H1 (cell line): ENCODE data around the gene DEAF1. TPM values are rescaled to one million over a fixed set of nuclear protein-coding genes. Genes with fewer than 3 reads are reported as not detected.

Experiments used
- ATF2 ChIP-seq: IDR thresholded peaks from 2 replicates; pipeline ENCODE4 v1.6.1; 2012; ENCODE audit warnings: low read length, inconsistent platforms
- CBX8 ChIP-seq: fragments of 300-800, 300-1000 bp; sonication (generic); IDR thresholded peaks from 2 replicates; pipeline ENCODE4 v1.7.1; 2016; ENCODE audit warnings: low read depth, low read length, borderline replicate concordance
- EZH2 ChIP-seq: fragments of 200-600 bp; sonication (generic); IDR thresholded peaks from 2 replicates; pipeline ENCODE4 v1.7.1; 2012; ENCODE audit warnings: low read depth, mild to moderate bottlenecking, moderate library complexity, low read length, inconsistent platforms; ENCODE audit not compliant: severe bottlenecking
- JUND ChIP-seq: IDR thresholded peaks from 2 replicates; pipeline ENCODE4 v1.6.1; 2011; ENCODE audit warnings: mild to moderate bottlenecking, improper control_type of control experiment, low read length
- POLR2AphosphoS5 ChIP-seq: IDR thresholded peaks from 2 replicates; pipeline ENCODE4 v1.6.1; 2011; ENCODE audit warnings: low read depth, low read length
- SP4 ChIP-seq: IDR thresholded peaks from 2 replicates; pipeline ENCODE4 v1.6.1; 2012; ENCODE audit warnings: low read length, inconsistent platforms
- SUZ12 ChIP-seq: fragments of 200-600 bp; sonication (generic); IDR thresholded peaks from 2 replicates; pipeline ENCODE4 v1.6.1; 2012; ENCODE audit warnings: mild to moderate bottlenecking, inconsistent platforms, low read length, moderate library complexity, mixed read lengths
- polyA plus RNA-seq, 7 experiments: library from polyadenylated mRNA; depleted of rRNA in 3 of 7; stranded (reverse) in 5 of 7; unstranded in 2 of 7; fragments of >200 nt in 5 of 7; fragments of 200-250 nt in 2 of 7; gene quantifications; 1 replicate in 5 of 7; 2 replicates in 1 of 7; 4 replicates in 1 of 7; pipeline versions ENCODE4 v1.2.1 to v1.2.3, GENCODE V29; 2011 to 2013; ENCODE audit warnings: missing spikeins in 2 of 7, mixed read lengths in 2 of 7
- total RNA-seq: library from RNA; stranded (reverse); fragmentation: NEBNext Ultra II Directional; extraction: Animal tissue kit (Norgen Biotek cat#: 25700); gene quantifications from 2 replicates; pipeline ENCODE4 v1.2.1, GENCODE V29; 2021
- TF ChIP-seq, protein P1 (sequence below), 3 experiments: IDR thresholded peaks; 1 replicate in 2 of 3; 2 replicates in 1 of 3; pipeline versions ENCODE4 v1.5.1 to v1.6.1; 2011; ENCODE audit warnings: low read length in 3 of 3, mild to moderate bottlenecking in 3 of 3, inconsistent platforms in 2 of 3, low read depth in 1 of 3, moderate library complexity in 1 of 3; ENCODE audit not compliant: insufficient read depth in 1 of 3; ENCODE audit errors: control extremely low read depth in 1 of 3

DEAF1 gene
- total and polyA plus RNA-seq, 2 of the 8 experiments (the other 6 are each of a cell fraction or from before 2014, with no cell fraction given): 47.3 to 58.4 TPM

DNA sequence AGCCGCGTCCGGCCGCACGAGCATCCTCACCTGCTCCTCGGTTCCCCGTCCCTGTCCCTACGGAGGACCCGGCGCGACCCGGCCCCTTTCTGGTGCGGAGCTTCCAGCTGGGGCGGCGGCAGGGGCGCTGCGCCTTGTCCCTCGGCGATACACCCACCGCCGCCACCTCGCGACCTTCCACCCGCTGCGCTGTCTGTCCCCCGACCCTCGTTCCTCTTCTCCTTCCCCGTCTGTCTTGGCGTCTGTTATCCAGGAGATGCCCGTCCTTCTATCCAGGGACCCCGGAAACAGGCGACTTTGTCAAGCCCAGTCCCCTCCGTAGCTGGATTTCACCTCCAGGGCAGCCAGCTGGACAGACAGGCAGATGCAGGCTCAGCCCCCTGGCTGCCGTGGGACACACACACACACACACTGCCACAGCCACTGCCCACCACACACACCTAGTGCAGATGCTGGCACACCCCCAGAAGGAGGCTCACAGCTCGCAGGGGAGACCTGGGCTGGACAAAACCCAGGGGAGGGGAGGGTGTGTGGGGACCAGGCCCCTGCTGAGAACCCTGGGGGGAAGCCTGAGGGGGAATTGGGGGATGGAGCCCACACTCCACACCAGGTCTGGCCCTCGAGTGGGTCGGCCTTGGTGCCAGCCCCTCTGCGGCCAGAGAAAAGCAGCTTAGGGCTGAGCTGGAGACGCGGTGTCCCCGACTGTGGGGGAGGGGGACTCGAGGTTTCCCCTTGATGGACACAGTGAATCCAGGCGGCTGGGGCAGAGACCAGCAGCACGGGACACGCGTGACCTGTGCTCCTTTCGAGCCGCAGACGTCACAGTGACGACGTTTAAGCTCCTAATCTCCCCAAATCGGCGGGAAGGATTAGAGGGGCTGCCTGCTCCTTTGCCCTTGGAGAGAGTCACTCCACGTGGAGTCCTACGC, 57.2 kb downstream of the DEAF1 start (continued):
- TF ChIP-seq, protein P1, sequence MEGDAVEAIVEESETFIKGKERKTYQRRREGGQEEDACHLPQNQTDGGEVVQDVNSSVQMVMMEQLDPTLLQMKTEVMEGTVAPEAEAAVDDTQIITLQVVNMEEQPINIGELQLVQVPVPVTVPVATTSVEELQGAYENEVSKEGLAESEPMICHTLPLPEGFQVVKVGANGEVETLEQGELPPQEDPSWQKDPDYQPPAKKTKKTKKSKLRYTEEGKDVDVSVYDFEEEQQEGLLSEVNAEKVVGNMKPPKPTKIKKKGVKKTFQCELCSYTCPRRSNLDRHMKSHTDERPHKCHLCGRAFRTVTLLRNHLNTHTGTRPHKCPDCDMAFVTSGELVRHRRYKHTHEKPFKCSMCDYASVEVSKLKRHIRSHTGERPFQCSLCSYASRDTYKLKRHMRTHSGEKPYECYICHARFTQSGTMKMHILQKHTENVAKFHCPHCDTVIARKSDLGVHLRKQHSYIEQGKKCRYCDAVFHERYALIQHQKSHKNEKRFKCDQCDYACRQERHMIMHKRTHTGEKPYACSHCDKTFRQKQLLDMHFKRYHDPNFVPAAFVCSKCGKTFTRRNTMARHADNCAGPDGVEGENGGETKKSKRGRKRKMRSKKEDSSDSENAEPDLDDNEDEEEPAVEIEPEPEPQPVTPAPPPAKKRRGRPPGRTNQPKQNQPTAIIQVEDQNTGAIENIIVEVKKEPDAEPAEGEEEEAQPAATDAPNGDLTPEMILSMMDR (IDR thresholded peaks at IDR 0.05; ENCODE audit: control extremely low read depth in 1 of 3, insufficient read depth in 1 of 3, low read depth in 1 of 3, low read length in 3 of 3): peak in 1 of 3 experiments; percentile 11; a peak in 1 of 4 replicates
- TF ChIP-seq JUND (no peak), CBX8 (no peak), SUZ12 (peak; percentile 66), SP4 (no peak), ATF2 (0 out of 2 replicates have a peak, but pooled peaks have one; percentile 1), EZH2 (peak; percentile 64), POLR2AphosphoS5 (peak; percentile 30; the same call in 1 of the 2 replicates)
